NT2/D1 (cell line): ENCODE results near the gene FETUB.
A peak's percentile ranks its signal among the peaks of the same experiment; 100 is the strongest.

Experiments
- DNase-seq: peaks from one replicate; pipeline ENCODE4 v3.0.0-alpha.2; 2011; ENCODE audit warnings: low read depth, low spot score
- H3K27me3 ChIP-seq: 2 replicates; pipeline ENCODE4 v1.6.0; 2011; ENCODE audit warnings: mild to moderate bottlenecking; ENCODE audit not compliant: insufficient read length, insufficient read depth
- H3K36me3 ChIP-seq: 2 replicates; pipeline ENCODE4 v1.6.1; 2011; ENCODE audit warnings: mild to moderate bottlenecking, low read length, mixed read lengths; ENCODE audit not compliant: insufficient read depth, insufficient read length
- H3K4me1 ChIP-seq: 2 replicates; pipeline ENCODE4 v1.5.1; 2011; ENCODE audit not compliant: insufficient read depth, insufficient read length
- H3K4me3 ChIP-seq: 2 replicates; pipeline ENCODE4 v1.5.1; 2011; ENCODE audit warnings: low read depth; ENCODE audit not compliant: insufficient read length
- H3K9ac ChIP-seq: 2 replicates; pipeline ENCODE4 v1.6.0; 2011; ENCODE audit warnings: low read depth; ENCODE audit not compliant: insufficient read length
- H3K9me3 ChIP-seq: 2 replicates; pipeline ENCODE4 v1.5.1; 2011; ENCODE audit warnings: mild to moderate bottlenecking, low read length; ENCODE audit not compliant: insufficient read depth
- SUZ12 ChIP-seq: IDR thresholded peaks from 2 replicates; pipeline ENCODE4 v1.6.1; 2011; ENCODE audit not compliant: insufficient read length, insufficient read depth; ENCODE audit errors: extremely low read depth
- YY1 ChIP-seq: IDR thresholded peaks from 2 replicates; pipeline ENCODE4 v1.6.1; 2011; ENCODE audit not compliant: insufficient read length, insufficient read depth
- ZNF274 ChIP-seq: IDR thresholded peaks from 2 replicates; pipeline ENCODE4 v1.6.1; 2011; ENCODE audit warnings: mild to moderate bottlenecking, low read depth, low read length

FETUB gene

DNA sequence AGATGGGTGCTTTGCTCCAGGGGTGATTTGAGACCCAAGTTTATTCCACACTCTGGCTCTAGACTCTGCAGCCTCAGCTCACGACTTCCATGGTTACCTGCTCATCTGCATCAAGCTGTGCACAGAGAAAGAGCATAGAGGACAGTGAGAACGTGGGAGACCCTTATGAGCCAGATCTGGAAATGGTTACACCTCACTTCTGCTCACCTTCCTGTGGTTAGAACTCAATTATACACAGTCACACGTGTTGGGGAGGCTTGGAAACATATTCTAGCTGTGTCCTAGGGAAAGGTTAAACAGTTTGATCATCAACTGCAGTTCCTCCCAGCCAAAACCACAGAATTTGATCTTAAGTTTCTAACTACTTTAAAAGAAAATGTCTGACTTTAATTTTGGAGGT is 1.8 kb downstream of the FETUB start:
- Histone ChIP-seq H3K4me3 (no peak overlapping the region), H3K9me3 (peaks cover 10% of the 10 kb centered on the region; the same call in 1 of the 2 replicates), H3K9ac (no peak overlapping the region), H3K27me3 (no peaks in the 10 kb centered on the region), H3K4me1 (no peaks in the 10 kb centered on the region), H3K36me3 (no peaks in the 10 kb centered on the region)
- TF ChIP-seq YY1: no peak
- TF ChIP-seq SUZ12: no peak
- no peak for DNase-seq

GRCh38 chr3:186643493-186643892 is 3.3 kb downstream of the FETUB start:
- peak; percentile 55 for DNase-seq
- no peak overlapping the region for H3K9ac ChIP-seq
- no peak overlapping the region for H3K4me3 ChIP-seq
- H3K9me3 ChIP-seq: peaks cover 10% of the 10 kb centered on the region; the same call in 1 of the 2 replicates
- TF ChIP-seq ZNF274 (no peak), YY1 (no peak), SUZ12 (no peak)
- H3K36me3 ChIP-seq: no peaks in the 10 kb centered on the region
- H3K4me1 ChIP-seq: no peaks in the 10 kb centered on the region
- no peaks in the 10 kb centered on the region for H3K27me3 ChIP-seq

DNA sequence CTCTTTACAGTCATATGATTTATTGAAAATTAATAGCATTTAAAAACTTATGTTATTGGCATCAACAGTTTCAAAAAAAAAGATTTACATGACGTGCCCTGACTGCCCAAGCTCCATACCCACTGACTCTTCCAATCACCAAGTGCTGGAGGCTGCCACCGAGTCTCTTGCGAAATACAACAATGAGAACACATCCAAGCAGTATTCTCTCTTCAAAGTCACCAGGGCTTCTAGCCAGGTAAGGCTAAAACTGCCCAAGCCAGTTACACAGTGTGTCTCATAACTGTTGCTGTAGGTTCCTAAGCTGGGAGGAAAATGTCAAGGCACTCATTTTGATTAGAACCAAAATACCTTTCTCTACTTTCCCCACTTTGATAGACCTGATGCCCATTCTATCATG is 4.5 kb downstream of the FETUB start:
- no peaks in the 10 kb centered on the region for H3K9me3 ChIP-seq
- H3K9ac ChIP-seq: no peak overlapping the region
- DNase-seq: no peak
- H3K27me3 ChIP-seq: no peaks in the 10 kb centered on the region
- H3K4me3 ChIP-seq: no peak overlapping the region
- TF ChIP-seq ZNF274: no peak
- TF ChIP-seq YY1: no peak
- TF ChIP-seq SUZ12: no peak
- H3K36me3 ChIP-seq: no peaks in the 10 kb centered on the region
- H3K4me1 ChIP-seq: no peaks in the 10 kb centered on the region

DNA sequence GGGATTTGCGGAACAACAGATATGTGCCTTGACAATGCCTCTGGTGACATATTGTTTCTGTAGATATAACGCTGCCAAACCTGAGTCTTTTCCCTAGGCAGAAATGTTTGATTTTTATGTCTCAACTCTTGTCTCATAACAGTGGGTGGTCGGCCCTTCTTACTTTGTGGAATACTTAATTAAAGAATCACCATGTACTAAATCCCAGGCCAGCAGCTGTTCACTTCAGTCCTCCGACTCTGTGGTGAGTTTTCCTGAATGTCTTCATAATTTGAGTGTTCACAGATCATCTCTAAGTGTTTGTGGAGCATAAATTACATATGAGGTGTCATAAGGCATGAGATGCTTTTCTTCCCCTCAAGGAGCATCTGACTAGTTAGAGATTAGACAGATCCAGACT is 5.9 kb downstream of the FETUB start:
- Histone ChIP-seq H3K36me3 (no peaks in the 10 kb centered on the region), H3K27me3 (no peaks in the 10 kb centered on the region), H3K4me1 (no peaks in the 10 kb centered on the region), H3K9me3 (no peaks in the 10 kb centered on the region), H3K4me3 (no peak overlapping the region), H3K9ac (no peak overlapping the region)
- DNase-seq: no peak
- TF ChIP-seq ZNF274 (no peak), YY1 (no peak), SUZ12 (no peak)

GRCh38 chr3:186646841-186647240 is 6.6 kb downstream of the FETUB start:
- no peaks in the 10 kb centered on the region for H3K27me3 ChIP-seq
- no peak overlapping the region for H3K4me3 ChIP-seq
- no peaks in the 10 kb centered on the region for H3K36me3 ChIP-seq
- no peaks in the 10 kb centered on the region for H3K4me1 ChIP-seq
- no peaks in the 10 kb centered on the region for H3K9me3 ChIP-seq
- TF ChIP-seq ZNF274: no peak
- no peak for TF ChIP-seq SUZ12
- TF ChIP-seq YY1: no peak
- DNase-seq: no peak
- H3K9ac ChIP-seq: no peak overlapping the region

DNA sequence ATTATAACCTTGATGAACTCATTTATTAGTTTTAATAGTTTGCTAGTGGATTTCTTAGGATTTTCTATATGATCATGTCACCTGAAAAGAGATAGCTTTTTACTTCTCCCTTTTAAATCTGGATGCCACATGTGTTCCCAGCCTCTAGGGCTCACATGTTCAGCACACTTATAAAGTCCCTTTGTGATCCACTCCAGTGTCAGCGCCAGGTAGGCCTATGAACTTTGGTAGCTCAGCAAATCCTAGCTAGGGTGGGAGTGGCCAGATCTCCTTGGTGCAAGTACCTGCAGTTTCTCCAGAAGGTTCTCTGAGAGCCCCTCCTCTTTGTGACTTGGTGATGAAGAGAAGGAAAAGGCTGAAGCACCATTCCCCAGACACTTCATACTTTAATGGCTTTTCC is 8.7 kb downstream of the FETUB start:
- H3K4me3 ChIP-seq: no peak overlapping the region
- no peak overlapping the region for H3K9ac ChIP-seq
- no peaks in the 10 kb centered on the region for H3K27me3 ChIP-seq
- DNase-seq: no peak
- no peaks in the 10 kb centered on the region for H3K4me1 ChIP-seq
- H3K9me3 ChIP-seq: peaks cover 2% of the 10 kb centered on the region; the same call in 1 of the 2 replicates
- H3K36me3 ChIP-seq: no peaks in the 10 kb centered on the region
- TF ChIP-seq ZNF274: no peak
- no peak for TF ChIP-seq YY1
- no peak for TF ChIP-seq SUZ12

- Histone ChIP-seq H3K4me1 (no peaks in the 10 kb centered on the region), H3K27me3 (no peaks in the 10 kb centered on the region), H3K9me3 (peaks cover 4% of the 10 kb centered on the region; the same call in 1 of the 2 replicates), H3K36me3 (no peaks in the 10 kb centered on the region), H3K4me3 (no peak overlapping the region), H3K9ac (no peak overlapping the region)
- no peak for DNase-seq
- TF ChIP-seq ZNF274 (no peak), YY1 (no peak), SUZ12 (no peak)
Measured at GRCh38 chr3:186651678-186652215, 11.5 kb downstream of the FETUB start.

- H3K9me3 ChIP-seq: peaks cover 4% of the 10 kb centered on the region; the same call in 1 of the 2 replicates
- no peak overlapping the region for H3K4me3 ChIP-seq
- no peak overlapping the region for H3K9ac ChIP-seq
- H3K27me3 ChIP-seq: no peaks in the 10 kb centered on the region
- DNase-seq: no peak
- H3K4me1 ChIP-seq: no peaks in the 10 kb centered on the region
- no peaks in the 10 kb centered on the region for H3K36me3 ChIP-seq
- TF ChIP-seq YY1 (no peak), SUZ12 (no peak), ZNF274 (no peak)
Measured at GRCh38 chr3:186653080-186653707, 13.0 kb downstream of the FETUB start.
